Heart right ventricle (tissue), 16 donors: ENCODE measurements around the gene OR1M1. TPM values are rescaled to one million over a fixed set of nuclear protein-coding genes. Genes with fewer than 3 reads are reported as not detected.

Experiments
- ATAC-seq, 8 donors: fragments of 200-7000 bp; cut with Tn5 transposase; one replicate each; pipeline ENCODE4 v1.9.1; 2020; ENCODE audit warnings: mild to moderate bottlenecking in 8 of 8, moderate library complexity in 8 of 8, moderate number of reproducible peaks in 1 of 8
- DNase-seq, 2 donors: peaks; one replicate each; pipeline ENCODE4 v3.0.0-alpha.2; 2020
- H3K27ac ChIP-seq, 10 donors: fragments of 200-600 bp; sonication (generic) in 2 of 10; one replicate each; pipeline versions ENCODE4 v1.5.0 to v1.8.0; 2020 to 2022; ENCODE audit warnings: mild to moderate bottlenecking in 3 of 10
- H3K27me3 ChIP-seq, 7 donors: fragments of 200-600 bp; one replicate each; pipeline ENCODE4 v1.8.0; 2021 to 2022; ENCODE audit warnings: mild to moderate bottlenecking in 2 of 7
- H3K36me3 ChIP-seq, 9 donors: fragments of 200-600 bp; sonication (generic) in 1 of 9; one replicate each; pipeline versions ENCODE4 v1.5.0 to v1.8.0; 2020 to 2022; ENCODE audit warnings: mild to moderate bottlenecking in 2 of 9
- H3K4me1 ChIP-seq, 9 donors: fragments of 200-600 bp; sonication (generic) in 1 of 9; one replicate each; pipeline versions ENCODE4 v1.5.0 to v1.8.0; 2020 to 2022; ENCODE audit warnings: mild to moderate bottlenecking in 4 of 9
- H3K4me3 ChIP-seq, 10 donors: fragments of 200-600 bp; sonication (generic) in 2 of 10; one replicate each; pipeline versions ENCODE4 v1.5.0 to v1.8.0; 2020 to 2022; ENCODE audit warnings: mild to moderate bottlenecking in 7 of 10, moderate library complexity in 2 of 10
- H3K9me3 ChIP-seq, 11 donors: fragments of 200-600 bp in 10 of 11; sonication (generic) in 2 of 11; one replicate each; pipeline versions ENCODE4 v1.5.0 to v1.8.0; 2013 to 2022; ENCODE audit warnings: mild to moderate bottlenecking in 2 of 11, control low read depth in 1 of 11, moderate library complexity in 1 of 11
- CTCF ChIP-seq, 9 donors: fragments of 200-600 bp; sonication (generic) in 2 of 9; IDR thresholded peaks; one replicate each; pipeline versions ENCODE4 v1.5.0 to v1.8.0; 2021 to 2022; ENCODE audit warnings: antibody characterized with exemption in 9 of 9, mild to moderate bottlenecking in 5 of 9, moderate library complexity in 1 of 9
- WGBS, 2 donors: extraction: QIAGEN DNeasy Blood & Tissue Kit; methylation state at CpG; one replicate each; pipeline ENCODE4 v1.1.7; 2013; ENCODE audit warnings: inconsistent platforms in 1 of 2; 5-methylcytosine and 5-hydroxymethylcytosine counted together
- intact Hi-C, 10 donors: fragments of 100-400 bp; cut with DNase I; formaldehyde crosslinking; loops; one replicate each; pipeline versions ENCODE4 v1.11.1 to v1.14.2; 2022
- long read RNA-seq, 3 donors: library from polyadenylated mRNA; unstranded; transcript quantifications; one replicate each; pipeline ENCODE4 v2.0.0, GENCODE V29; 2020 to 2021
- polyA plus RNA-seq, 2 donors: library from polyadenylated mRNA; stranded (reverse); fragments of 200-250 nt; gene quantifications; one replicate each; pipeline ENCODE4 v1.2.3, GENCODE V29; 2013
- total RNA-seq, 10 donors: library from RNA; stranded (reverse); fragmentation: NEBNext Ultra II Directional in 3 of 10; extraction: Animal tissue kit (Norgen Biotek cat#: 25700) in 3 of 10; gene quantifications; one replicate each; pipeline versions ENCODE4 v1.2.1 to v1.2.4, GENCODE V29; 2021 to 2023
- donor health status: Arrhythmogenic right ventricular cardiomyopathy.
- donor health status: ischemic (EF 13 %, LVEDD 7.1; RV severe dilation, severe dysfunction).
- donor health status: healthy with polysubstance abuse.
- donor health status: DM: no; HTN: yes; CAD: no.
- donor health status: DM: no; HTN: no; CAD: no.
- donor health status: ischemic (EF 25% LVEDD 6.9; RV normal size, moderate dysfunction).
- donor health status: ischemic (EF 25% LVEDD 5.7; RV mildly dilated, moderate dysfunction).
- donor health status: healthy.
- donor health status: DM: yes; HTN: yes; CAD: no.
- donor health status: Ischemic cardiomyopathy.
- donor health status: ischemic (EF 35%, LVEDD 5.7; RV mildly dilated, moderate dysfunction).
- donor health status: nonischemic (EF 11% LVEDD 7.7; RV severe dilation, severe dysfunction).
- donor health status: DM: yes; HTN: yes; CAD: no.
- donor health status: PGD.
- donor health status: ischemic (EF 29% LVEDD 5.4; RV normal size, mild dysfunction).
- donor health status: nonischemic (EF 23%, LVEDD 6.1; RV moderate dilation, normal function).

OR1M1 gene
- total RNA-seq (not detected), polyA plus RNA-seq (not detected)
- long read RNA-seq, donor 1, result 0 reads
- long read RNA-seq, donor 2, result 0 reads
- long read RNA-seq, donor 3, result 0 reads

GRCh38 chr19:9086761-9087160 lies at the start of gene OR1M1:
OR1M1 (plus strand) TSS chr19:9087061; CDS start chr19:9093245, 6,184 bp downstream.
- Histone ChIP-seq H3K27me3 (peaks cover 0 to 43% (median 25%) of the 10 kb centered on the region in 7 donors), H3K4me3 (no peak within 1 kb of the TSS), H3K4me1 (no peaks in the 10 kb centered on the region), H3K36me3 (no peaks in the 10 kb centered on the region), H3K27ac (no peak within 1 kb of the TSS), H3K9me3 (no peaks in the 10 kb centered on the region)
- intact Hi-C loops, result no loop called here
- no peak for TF ChIP-seq CTCF (IDR thresholded peaks at IDR 0.05)
- ATAC-seq (no peak), DNase-seq (no peak)
- WGBS, 2 donors, result 30 to 57% methylated on average over 2 of the region's 2 CpGs

- Histone ChIP-seq H3K36me3 (no peaks in the 10 kb centered on the region), H3K4me1 (no peaks in the 10 kb centered on the region), H3K27ac (no peak overlapping the region), H3K27me3 (peaks cover 0 to 24% (median 4%) of the 10 kb centered on the region in 7 donors), H3K4me3 (no peak overlapping the region), H3K9me3 (no peaks in the 10 kb centered on the region)
- DNase-seq (no peak), ATAC-seq (no peak)
- intact Hi-C loops, result no loop called here
- TF ChIP-seq CTCF (IDR thresholded peaks at IDR 0.05), result no peak
- 75 to 77% methylated on average over 8 of the region's 8 CpGs for WGBS, 2 donors
These were observed 49.3 kb upstream of the OR1M1 start for GRCh38 chr19:9037400-9038062.

GRCh38 chr19:9039728-9040127 lies 47.1 kb upstream of the OR1M1 start:
- TF ChIP-seq CTCF (IDR thresholded peaks at IDR 0.05), result no peak
- peaks cover 0 to 28% (median 4%) of the 10 kb centered on the region in 7 donors for H3K27me3 ChIP-seq
- H3K4me3 ChIP-seq, result no peak overlapping the region
- no peaks in the 10 kb centered on the region for H3K36me3 ChIP-seq
- 71 to 72% methylated on average over 5 of the region's 5 CpGs for WGBS, 2 donors
- no peaks in the 10 kb centered on the region for H3K4me1 ChIP-seq
- H3K9me3 ChIP-seq, result no peaks in the 10 kb centered on the region
- intact Hi-C loops, result no loop called here
- H3K27ac ChIP-seq, result no peak overlapping the region
- DNase-seq, result no peak
- ATAC-seq, result no peak

- WGBS, 2 donors, result 60 to 62% methylated on average over 9 of the region's 9 CpGs
- no peak overlapping the region for H3K27ac ChIP-seq
- intact Hi-C loops, result no loop called here
These were observed 46.7 kb upstream of the OR1M1 start for GRCh38 chr19:9040131-9040530.

More at GRCh38 chr19:9040131-9040530, 46.7 kb upstream of the OR1M1 start:
- Histone ChIP-seq H3K27me3 (peaks cover 0 to 27% (median 4%) of the 10 kb centered on the region in 7 donors), H3K4me3 (no peak overlapping the region), H3K9me3 (no peaks in the 10 kb centered on the region), H3K4me1 (no peaks in the 10 kb centered on the region), H3K36me3 (no peaks in the 10 kb centered on the region)
- TF ChIP-seq CTCF (IDR thresholded peaks at IDR 0.05), result no peak
- DNase-seq (no peak), ATAC-seq (no peak)
